ENCODE measurements around the gene COL6A3.
"Not testable (repeated sequence)": the region's sequence is repeated elsewhere in the genome, so short reads cannot be mapped to it uniquely, and the experiment has no call there.

COL6A3 gene

DNA sequence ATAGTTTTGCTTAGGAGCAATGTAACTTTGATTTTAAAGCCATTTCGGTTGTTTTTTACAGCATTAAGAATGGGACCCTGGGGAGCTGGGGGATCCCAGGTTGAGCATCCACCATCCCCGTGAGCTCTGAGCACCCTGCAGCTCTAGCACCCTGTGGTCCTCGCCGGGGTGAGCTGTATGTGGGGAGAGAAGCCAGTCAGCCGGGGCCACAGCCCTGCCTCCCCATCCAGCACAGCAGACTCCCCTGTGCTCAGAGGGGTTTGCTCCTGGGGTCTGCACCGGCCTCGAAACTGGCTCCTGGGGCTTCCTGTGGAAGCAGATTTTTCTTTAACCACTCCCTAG lies 1.3 kb downstream of the COL6A3 start:
- DNase-seq (ENCODE audit: low read depth) = no peak

GRCh38 chr2:237411683-237412423 lies 2.1 kb downstream of the COL6A3 start:
- no peak for DNase-seq (ENCODE audit: low read depth)

- no peak for DNase-seq (ENCODE audit: low read depth)
Measured at GRCh38 chr2:237411092-237411601, 2.8 kb downstream of the COL6A3 start.

GRCh38 chr2:237409263-237409662 lies 4.7 kb downstream of the COL6A3 start:
- not testable (repeated sequence) for DNase-seq (ENCODE audit: low read depth)

DNA sequence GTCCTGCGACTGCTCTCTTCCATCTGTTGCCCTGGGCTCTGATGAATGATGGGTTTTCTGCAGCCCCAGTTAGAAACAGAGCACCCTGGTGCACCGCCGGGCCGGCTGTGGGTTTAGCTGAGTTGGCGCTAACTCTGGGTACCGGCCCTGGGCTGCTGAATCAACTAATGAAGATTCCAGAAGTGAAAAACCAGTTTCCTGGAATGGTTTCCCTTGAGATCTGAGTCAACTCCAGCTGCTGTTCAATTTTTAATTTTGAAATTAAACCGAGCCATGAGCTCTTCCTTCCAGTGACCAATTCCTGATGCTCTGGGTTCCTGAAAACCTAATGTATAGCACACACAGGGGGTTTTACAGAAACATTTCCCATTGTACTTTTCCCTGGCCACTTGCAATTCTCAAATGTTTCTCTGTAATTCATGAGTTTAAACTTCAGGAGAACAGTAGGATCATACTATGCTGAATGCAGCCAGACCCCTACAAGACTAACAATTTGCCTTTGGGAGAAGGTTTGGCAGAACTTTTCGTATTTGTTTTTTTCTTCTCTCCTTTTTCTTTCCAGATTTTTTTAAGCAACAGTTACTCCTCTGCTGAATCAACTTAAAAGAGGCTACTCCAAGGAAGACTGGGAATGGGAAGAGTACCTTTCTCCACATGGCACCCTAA lies 5.5 kb downstream of the COL6A3 start:
- DNase-seq (ENCODE audit: low read depth) = no peak

GRCh38 chr2:237407700-237408099 lies 6.3 kb downstream of the COL6A3 start:
- DNase-seq (ENCODE audit: low read depth) = no peak

DNA sequence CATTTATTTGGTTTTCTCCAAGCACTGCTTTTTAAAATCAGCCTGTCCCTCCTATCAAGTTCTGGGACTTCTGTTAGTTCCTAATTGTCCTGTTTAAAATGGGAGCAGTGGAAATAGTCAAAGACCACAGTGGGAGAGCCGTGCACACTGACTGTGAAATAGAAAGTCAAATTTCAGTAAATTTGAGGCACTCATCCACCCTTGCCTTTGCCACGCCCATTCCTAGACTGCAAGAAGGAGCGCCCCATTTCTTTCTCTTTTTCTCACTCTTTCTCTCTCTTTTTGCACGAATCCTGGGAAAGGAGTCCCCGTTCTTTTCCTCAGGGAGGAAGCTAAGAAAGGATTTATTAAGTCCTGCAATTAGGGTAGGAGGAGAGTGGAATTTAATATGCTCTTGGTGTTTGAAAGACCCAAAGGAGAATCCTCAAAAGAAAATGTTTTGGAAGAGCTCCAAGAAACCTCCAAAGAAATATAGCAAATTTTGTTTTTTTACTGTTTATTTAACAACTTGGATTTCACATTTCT lies 7.5 kb downstream of the COL6A3 start:
- no peak for DNase-seq (ENCODE audit: low read depth)

- no peak for DNase-seq (ENCODE audit: low read depth)
Measured at GRCh38 chr2:237405605-237406004, 8.4 kb downstream of the COL6A3 start.

DNA sequence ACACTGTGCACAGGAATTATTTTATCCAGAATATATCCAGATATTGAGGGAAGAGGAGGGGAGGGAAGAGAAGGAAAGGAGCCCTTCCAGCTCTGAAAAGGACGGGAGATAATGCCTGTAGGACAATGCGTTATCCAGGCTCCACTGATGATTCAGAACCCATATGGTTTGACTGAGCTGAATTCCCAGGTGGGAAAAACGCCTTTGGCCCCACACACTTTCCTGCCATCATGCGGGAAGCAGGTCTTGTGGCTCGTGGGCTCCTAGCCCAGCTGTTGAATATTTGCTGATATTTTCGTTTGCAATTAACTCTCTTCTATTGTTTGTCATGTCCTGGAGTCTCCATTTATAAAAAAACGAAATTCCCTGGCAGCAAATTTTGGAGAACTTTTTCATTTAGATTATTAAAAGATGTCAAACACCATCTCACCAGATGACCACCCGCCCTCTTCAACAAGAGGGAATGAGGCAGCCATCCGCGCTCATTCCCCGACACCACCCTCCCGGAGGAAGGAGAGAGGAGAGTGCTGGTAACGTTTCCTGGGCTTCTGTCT lies 8.9 kb downstream of the COL6A3 start:
- no peak for DNase-seq (ENCODE audit: low read depth)

DNA sequence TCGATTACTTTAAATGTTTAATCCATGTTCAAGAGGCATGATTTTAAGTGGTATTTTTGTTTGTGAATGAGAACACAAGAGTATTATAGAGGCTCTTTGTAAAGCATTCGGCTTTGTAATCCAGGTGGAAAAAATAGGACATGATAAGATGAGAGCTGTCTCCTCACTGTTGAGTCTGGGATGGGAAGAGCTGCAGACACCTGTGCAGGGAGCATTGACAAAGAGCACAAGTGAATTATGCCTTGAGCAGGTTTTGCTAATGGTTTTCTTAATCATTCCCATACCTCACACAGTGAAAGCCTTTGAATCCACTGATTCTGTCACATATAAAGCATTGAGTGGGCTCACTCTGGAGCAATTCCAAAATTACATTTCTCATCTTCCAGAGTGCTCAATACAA lies 9.6 kb downstream of the COL6A3 start:
- no peak for DNase-seq (ENCODE audit: low read depth)

DNA sequence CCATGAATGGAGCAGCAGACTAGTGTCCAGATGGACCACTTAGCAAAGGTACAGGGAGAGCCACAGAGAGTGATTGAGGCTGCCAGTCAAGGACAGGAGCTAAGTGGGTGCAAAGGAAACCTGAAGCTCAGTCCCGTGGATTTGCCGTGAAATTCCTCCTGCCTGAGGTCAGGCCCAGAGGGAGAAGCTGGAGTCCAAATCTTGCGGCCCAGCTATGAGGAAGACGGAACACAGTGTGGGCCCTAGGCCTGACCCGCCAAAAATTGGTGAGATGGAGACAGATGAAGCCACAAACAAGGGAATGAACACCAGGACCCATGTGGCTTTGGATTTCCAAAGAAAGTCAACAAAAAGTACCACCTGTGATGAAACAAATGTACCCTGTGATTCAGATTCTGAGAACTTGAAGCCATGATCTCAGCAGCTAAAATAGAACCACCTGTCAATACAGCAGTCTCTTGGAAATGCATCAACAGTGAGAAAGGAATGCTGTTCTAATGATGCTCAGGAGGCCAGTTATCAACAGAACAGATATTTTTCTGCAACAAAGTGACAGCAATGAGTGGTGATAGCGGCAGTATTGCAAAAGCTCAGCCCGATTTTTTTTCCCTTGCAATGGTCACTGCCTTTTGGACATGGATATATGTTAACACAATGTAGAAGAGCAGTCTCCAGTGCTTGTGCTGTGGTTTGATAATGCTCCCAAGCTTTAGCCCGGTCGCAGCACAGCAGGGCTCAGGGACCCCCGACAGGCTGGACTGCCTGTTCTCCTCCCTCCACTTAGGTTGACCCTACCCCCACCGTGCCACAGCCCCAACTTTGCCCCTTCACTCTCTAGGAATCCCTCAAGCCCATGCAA lies 10.7 kb downstream of the COL6A3 start:
- no peak for DNase-seq (ENCODE audit: low read depth)

- no peak for DNase-seq (ENCODE audit: low read depth)
Measured at GRCh38 chr2:237400199-237400598, 13.8 kb downstream of the COL6A3 start.

DNA sequence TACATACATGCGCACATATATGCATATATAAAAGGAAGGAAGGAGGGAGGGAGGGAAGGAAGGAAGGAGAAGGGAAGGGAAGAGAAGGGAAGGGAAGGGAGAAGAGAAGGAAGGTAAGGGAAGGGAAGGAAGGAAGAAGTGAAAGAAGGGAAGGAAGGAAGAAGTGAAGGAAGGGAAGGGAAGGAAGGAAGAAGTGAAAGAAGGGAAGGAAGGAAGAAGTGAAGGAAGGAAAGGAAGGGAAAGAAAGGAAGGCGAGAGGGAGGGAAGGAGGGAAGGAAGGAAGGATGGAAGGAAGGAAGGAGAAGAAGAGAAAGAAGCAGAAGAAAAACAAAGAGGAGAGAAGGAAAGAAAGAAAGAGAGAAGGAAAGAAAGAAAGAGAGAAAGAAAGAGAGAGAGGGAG lies 16.9 kb downstream of the COL6A3 start:
- no peak for DNase-seq (ENCODE audit: low read depth)

GRCh38 chr2:237393523-237393922 lies 20.4 kb downstream of the COL6A3 start:
- DNase-seq (ENCODE audit: low read depth) = no peak

DNA sequence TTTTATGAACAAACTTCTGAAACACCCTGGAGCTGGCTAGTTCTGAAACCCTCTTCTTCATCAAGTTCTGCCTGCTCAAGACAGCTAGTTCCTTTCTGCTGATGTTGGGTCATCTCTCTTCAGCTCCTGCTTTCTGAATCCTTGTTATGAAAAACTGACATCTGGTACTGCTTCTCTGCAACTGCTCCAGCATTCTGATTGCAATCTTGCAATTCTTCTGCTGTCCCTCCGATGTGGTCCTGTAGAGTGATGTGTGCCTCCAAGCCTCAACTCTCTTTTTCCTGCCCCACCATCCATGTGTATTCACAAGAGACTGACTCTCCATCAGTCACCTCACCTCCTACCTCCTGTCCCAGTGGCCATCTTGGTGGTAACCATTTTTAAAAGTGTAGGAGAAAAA lies 21.8 kb downstream of the COL6A3 start:
- no peak for DNase-seq (ENCODE audit: low read depth)

DNA sequence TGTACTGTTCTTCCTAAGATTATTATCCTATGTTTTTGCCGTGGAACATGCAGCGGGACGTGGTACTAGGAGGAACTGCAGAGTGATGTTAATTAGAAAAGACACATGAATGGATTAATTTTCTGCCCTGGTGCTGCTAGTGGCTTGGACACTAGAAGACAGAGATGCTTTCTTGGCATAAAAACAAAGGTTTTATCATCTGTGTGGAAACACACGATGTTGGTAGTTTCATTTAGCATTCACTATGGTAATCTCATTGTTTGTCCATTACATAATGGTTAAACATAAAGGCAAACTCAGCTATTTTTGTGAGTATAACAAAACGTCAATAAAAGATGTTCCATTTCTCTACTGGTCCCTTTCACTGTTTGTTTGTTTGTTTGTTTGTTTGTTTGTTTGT lies 22.8 kb downstream of the COL6A3 start:
- no peak for DNase-seq (ENCODE audit: low read depth)

DNA sequence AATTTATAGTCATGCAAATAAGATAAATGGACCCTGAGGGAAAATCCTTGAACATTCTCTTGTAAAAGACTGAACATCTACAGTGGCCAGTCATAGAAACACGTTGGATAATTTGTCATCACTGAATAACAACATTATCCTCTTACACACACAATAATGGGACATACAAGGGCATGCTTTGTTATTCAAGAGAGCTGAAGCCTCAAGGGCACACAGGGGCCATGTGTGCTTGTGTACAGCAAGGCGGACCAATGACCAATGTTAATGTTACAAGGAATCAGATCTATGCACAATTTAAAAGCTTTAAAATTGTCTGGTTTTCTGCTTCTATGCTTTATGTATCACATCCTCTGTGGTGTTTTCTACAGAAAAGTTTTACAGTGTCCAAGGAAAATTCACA lies 23.7 kb downstream of the COL6A3 start:
- DNase-seq (ENCODE audit: low read depth) = no peak

DNA sequence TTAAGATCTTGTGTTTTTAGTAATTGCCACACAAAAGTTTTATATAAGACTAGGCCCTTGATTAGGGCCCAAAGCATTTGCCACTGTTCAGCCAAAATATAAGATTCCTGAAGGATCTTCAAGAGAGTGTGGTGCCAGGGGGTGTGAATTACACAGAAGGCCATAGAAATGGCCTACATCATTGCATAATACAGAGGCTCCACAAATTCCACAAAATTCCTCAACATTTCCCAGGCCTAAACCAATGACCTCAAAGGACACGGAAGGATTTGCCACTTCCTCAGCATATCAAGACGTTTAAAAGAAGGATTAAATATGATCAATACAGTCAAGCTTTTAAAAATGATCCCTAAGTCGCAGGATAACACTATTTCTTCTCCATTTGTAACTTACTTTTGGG lies 24.1 kb downstream of the COL6A3 start:
- no peak for DNase-seq (ENCODE audit: low read depth)

DNA sequence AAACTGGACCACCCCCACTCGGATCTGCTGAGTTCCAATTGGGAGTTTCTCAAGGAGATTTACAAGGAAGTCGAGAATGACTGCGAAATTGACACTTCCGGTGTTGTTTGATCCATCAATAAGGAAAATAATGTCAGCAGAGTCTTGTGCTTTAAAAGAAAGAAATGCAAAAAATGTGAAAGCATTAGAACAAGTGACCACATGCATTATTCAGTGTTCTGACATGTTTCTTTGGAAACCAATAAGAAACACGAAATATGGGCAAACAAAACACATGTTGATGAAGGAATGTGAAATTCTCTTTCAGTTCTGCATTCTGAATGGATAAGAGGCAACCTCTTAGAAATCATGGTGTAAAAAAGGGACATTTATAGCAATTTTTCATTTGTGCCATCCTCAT lies 25.9 kb downstream of the COL6A3 start:
- no peak for DNase-seq (ENCODE audit: low read depth)

GRCh38 chr2:237384672-237385020 lies 29.3 kb downstream of the COL6A3 start:
- DNase-seq (ENCODE audit: low read depth) = no peak

GRCh38 chr2:237383991-237384671 lies 29.8 kb downstream of the COL6A3 start:
- DNase-seq (ENCODE audit: low read depth) = no peak

DNA sequence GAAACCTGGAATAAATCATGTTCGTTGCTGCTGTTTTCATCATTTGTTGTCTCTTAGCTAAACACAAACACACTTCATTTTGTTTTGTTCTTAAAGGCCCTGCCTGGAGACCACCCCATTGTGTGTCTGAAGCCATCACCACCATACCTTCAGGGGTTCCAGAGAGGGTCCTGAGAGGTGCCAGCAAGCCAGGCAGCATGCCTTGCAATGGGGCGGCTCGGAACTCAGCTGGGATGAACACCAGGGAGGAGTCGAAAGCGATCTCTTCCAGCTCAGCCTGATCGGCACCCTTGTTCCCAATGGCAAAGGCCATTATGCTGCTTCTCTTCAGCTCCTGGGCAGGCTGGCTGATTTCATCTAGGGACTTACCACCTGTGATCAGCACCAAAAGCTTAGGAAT lies 33.2 kb downstream of the COL6A3 start:
- no peak for DNase-seq (ENCODE audit: low read depth)
